RCC 7860 (cell line): ENCODE results near the gene AVEN.

Source experiments
- DNase-seq: peaks from one replicate; pipeline ENCODE4 v3.0.0-alpha.2; 2015; ENCODE audit warnings: low spot score
- FAIRE-seq: peaks from 2 replicates; lab custom pipeline; 2012; peaks lifted over from hg19 to GRCh38; lab: Jason Lieb, UNC

Gene AVEN

DNA sequence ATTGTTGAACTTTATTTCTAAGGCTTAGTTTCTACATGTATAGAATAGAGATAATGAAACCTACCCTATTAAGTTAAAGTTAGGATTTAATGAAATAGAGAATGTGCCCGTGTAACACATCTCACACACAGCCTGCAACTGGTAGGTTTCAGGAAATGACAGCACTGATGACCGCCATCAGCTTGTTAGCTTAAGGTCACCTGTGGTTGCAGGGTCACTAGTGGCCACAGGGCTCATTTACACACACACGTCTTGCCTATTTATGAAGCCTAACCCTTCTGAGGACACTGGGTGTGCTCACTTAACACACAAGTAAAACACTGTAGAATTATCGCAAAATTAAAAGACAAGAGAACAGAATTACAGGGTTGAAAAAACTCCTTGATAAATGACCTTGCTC, 50.6 kb downstream of the AVEN start:
- FAIRE-seq (peak; percentile 66), DNase-seq (peak; percentile 24)

GRCh38 chr15:33987444-33987843, 51.6 kb downstream of the AVEN start:
- DNase-seq (no peak), FAIRE-seq (no peak)

- DNase-seq (no peak), FAIRE-seq (no peak)
Observed at GRCh38 chr15:33985751-33986150, 53.3 kb downstream of the AVEN start.

DNA sequence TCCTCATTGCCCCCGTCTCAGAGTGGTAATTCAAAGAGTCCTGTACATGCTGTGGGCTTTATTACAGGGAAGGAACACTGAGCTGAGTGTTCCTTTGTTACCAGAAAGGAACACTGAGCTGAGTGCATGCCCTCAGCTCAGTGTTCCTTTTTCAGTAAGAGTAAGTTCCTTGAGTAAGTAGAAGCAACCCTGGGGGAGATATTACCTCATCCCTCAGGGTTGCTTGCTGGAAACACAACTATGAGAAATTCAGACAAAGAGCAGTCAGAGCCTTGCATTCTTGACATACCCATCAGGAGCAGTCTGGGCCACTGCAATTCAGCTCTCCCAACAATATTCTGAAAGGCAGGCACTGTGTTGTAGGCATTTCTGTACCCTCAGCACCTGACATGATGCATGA, 53.7 kb downstream of the AVEN start:
- peak; percentile 22 for DNase-seq
- no peak for FAIRE-seq

DNA sequence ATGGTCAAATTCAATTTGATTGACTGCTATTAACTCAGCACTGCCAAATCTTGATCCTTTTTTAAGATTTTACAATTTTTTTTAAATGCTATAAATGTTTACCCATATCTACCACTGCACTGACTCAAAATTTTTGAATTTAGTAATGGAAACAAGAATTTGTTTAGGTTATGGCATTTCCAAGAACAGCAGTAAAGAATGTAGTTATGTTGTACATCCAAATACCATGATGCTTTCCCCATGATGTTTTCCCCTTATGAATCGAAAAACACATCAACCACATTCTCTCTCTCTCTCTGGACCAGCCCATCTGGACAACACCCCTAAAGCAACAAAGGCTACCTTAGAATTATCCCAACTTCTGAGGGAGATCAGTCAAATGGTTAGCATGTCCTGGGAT, 56.5 kb downstream of the AVEN start:
- DNase-seq (no peak), FAIRE-seq (no peak)

DNA sequence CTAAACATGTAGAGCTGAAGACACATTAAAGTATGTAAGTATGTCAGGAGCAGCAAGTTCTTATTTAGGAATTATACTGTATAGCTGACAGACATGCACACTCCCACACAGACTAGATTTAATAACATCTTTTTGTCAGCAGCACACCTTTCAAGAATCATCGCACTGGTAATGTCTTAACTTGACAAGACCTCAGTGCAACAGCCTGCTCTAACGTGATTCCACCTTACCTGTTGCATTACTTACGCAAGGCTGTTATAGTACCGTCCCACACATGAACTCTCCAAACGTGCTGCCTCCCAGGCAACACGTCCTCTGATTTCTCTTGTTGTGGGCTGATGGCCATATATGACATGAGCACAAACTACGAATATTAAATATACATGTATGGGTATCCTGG, 58.8 kb downstream of the AVEN start:
- DNase-seq (no peak), FAIRE-seq (no peak)

- DNase-seq (no peak), FAIRE-seq (no peak)
Observed at GRCh38 chr15:33975022-33975565, 63.9 kb downstream of the AVEN start.

DNA sequence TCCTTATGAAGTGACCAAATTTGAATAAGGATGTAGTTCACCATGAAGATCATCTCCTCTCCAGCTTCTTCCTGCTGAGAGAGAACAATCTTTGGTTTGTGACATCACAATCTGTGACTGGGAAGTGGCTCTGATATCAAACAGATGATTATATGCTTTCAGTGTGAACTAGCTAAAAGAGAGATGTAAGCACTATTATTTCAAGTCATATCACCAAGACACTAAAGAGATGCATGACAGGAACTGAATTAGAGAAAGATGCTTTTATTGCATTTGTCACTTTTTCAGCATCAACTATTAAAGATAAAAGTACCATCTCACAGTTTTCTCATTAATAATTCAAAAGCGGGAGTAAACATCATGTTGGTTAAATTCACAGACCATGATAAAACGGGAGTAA, 67.2 kb downstream of the AVEN start:
- DNase-seq (no peak), FAIRE-seq (no peak)

DNA sequence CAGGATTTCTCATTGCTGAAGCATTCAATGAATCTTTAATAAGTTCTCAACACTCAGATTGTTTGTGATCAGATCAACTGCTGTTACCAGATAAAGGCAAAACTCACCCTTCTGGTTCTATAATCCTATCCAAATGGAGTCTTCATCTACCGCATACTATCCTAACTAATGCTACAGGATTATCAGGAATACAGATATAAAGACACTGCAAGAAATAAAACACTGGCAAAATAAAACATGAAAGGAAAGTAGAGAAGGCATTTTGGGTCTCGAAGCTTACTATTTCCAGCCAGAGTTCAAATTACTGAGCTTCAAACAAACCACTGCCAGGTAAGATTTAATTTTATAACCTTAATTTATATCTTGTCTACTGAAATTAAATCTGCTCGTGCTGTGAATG, 70.2 kb downstream of the AVEN start:
- DNase-seq (no peak), FAIRE-seq (no peak)

GRCh38 chr15:33968224-33968623, 70.8 kb downstream of the AVEN start, which contains the start of gene CHRM5:
CHRM5 (plus strand) TSS chr15:33968497; CDS start chr15:34062718, 94,221 bp downstream.
- FAIRE-seq: no peak
- no peak for DNase-seq

- FAIRE-seq (no peak), DNase-seq (no peak)
Observed at GRCh38 chr15:33964665-33965040, 74.4 kb downstream of the AVEN start.

- FAIRE-seq (peak; percentile 55), DNase-seq (peak; percentile 38)
Observed at GRCh38 chr15:33963831-33964664, 75.0 kb downstream of the AVEN start.

DNA sequence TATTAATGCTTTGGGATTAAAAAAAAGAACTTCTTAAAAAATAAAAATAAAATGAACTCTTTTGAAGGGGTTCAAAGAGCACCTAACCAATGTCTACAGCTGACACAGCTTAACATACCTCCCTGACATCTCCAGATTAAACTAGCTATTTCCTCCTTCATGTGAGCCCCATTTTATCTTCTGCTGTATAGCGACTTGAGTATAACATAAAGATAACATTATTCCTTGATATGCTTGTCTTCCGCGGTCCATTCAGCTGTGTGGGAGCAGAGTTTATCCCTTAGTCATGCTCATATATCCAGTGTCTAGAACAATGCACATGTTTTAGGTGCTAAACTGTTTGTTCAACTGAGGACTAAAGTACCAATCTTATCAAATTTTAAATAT, 78.5 kb downstream of the AVEN start:
- no peak for DNase-seq

DNA sequence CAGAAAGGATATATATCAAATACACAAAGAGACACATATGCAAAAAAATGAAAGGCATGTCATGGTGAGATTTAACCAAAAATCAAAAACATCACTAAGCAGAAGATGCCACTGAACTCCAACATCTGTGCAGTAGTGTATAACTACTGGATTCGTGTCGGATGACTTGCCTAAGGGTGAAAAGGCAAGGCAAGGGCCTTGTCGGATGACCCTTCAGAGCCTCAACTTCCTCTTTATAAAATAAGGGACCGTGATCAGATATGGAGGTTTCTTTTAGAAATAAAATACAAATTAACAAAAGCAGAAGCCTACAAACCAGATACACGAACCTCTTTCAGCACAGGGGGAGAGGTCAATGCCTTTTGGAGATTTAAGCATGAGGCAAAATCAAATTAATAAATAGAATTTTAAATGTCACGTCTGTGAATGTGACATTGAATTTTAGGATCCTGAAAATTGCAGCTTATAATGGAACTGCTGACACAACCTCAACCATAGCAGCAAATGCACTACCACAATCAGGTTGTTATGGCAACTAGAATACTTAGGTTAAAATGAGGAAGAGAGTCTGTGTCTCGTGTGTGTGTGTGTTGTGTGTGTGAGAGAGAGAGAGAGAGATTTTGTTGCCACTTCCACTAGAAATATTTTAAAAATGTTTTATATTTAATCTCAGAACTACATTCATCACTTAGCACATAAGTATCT, 79.0 kb downstream of the AVEN start:
- FAIRE-seq: no peak

More for the DNA sequence above, 78.5 kb downstream of the AVEN start:
- no peak for FAIRE-seq

DNA sequence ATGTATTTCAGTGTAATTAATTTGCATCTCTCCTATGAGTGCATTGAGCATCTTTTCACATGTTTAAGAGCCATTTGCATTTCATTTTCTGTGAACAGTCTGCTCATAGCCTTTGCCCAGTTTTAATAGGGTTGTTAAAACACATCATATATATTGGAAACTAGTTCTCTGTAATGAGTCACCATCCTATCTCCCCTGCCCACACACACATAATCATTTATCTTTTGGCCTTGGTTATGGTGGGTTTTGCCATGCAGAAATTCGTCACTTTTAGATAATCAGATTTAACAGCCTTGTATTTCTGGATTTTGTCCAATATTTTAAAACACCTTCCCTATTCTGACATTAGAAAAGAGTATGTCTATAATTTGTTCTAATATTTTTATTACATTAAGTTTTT, 82.6 kb downstream of the AVEN start:
- FAIRE-seq (no peak), DNase-seq (no peak)

More for the DNA sequence above, 79.0 kb downstream of the AVEN start:
- DNase-seq: no peak

DNA sequence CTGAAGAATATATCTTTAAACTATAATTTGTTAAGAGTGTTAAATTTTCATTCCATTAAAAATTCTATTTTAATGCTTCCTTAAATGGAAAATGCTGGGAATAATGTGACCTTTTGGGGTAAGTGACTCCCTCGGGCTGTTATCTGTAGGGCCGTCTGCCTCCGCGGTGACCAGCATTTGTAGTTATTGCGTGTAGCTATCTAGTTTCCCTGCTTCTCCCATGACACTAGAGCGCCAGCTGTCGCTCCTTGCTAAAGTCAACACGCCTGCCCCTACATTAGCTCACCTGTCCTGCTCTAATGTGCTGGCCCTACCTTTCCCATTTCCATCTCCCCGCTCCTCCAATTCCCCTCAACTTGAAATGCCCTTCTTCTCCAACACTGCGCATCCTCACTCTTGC, 83.1 kb downstream of the AVEN start:
- FAIRE-seq (no peak), DNase-seq (no peak)

GRCh38 chr15:33946152-33946551, 92.9 kb downstream of the AVEN start:
- FAIRE-seq (no peak), DNase-seq (no peak)

GRCh38 chr15:33941279-33942063, 97.5 kb downstream of the AVEN start:
- DNase-seq (no peak), FAIRE-seq (no peak)

- DNase-seq (no peak), FAIRE-seq (no peak)
Observed at GRCh38 chr15:33934921-33935320, 104.1 kb downstream of the AVEN start.

- no peak for FAIRE-seq
- no peak for DNase-seq
Observed at GRCh38 chr15:33934396-33934795, 104.6 kb downstream of the AVEN start.

DNA sequence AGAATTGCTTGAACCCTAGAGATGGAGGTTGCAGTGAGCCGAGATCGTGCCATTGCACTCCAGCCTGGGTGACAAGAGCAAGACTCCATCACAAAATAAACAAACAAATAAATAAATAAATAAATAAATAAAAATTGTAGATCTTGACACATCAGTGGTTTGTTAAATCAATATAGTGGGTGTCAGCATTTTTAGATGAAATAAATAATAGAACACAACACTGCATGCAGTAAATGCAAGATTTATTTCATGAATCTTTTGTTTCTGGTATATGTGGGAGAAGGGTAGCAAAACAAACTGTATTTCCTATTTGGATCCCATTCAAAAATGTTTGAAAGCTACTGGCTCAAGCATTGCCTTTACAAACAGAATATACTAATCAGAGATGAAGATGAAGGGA, 106.3 kb downstream of the AVEN start:
- FAIRE-seq (no peak), DNase-seq (no peak)
